GM12864 (cell line): ENCODE measurements around the gene GRIP1.

Source experiments
- DNase-seq: peaks from one replicate; pipeline ENCODE4 v3.0.0-alpha.2; 2011; ENCODE audit warnings: low read depth
- H3K4me3 ChIP-seq: 2 replicates; pipeline ENCODE4 v1.5.1; 2011; ENCODE audit warnings: mild to moderate bottlenecking, low read depth, low read length, control low read depth
- TF ChIP-seq, protein P1 (sequence below): IDR thresholded peaks from 2 replicates; pipeline ENCODE4 v1.5.1; 2011; ENCODE audit warnings: low read depth, mild to moderate bottlenecking, moderate library complexity, low read length, control low read depth, inconsistent platforms; ENCODE audit errors: missing control alignments

GRIP1 gene, protein sequence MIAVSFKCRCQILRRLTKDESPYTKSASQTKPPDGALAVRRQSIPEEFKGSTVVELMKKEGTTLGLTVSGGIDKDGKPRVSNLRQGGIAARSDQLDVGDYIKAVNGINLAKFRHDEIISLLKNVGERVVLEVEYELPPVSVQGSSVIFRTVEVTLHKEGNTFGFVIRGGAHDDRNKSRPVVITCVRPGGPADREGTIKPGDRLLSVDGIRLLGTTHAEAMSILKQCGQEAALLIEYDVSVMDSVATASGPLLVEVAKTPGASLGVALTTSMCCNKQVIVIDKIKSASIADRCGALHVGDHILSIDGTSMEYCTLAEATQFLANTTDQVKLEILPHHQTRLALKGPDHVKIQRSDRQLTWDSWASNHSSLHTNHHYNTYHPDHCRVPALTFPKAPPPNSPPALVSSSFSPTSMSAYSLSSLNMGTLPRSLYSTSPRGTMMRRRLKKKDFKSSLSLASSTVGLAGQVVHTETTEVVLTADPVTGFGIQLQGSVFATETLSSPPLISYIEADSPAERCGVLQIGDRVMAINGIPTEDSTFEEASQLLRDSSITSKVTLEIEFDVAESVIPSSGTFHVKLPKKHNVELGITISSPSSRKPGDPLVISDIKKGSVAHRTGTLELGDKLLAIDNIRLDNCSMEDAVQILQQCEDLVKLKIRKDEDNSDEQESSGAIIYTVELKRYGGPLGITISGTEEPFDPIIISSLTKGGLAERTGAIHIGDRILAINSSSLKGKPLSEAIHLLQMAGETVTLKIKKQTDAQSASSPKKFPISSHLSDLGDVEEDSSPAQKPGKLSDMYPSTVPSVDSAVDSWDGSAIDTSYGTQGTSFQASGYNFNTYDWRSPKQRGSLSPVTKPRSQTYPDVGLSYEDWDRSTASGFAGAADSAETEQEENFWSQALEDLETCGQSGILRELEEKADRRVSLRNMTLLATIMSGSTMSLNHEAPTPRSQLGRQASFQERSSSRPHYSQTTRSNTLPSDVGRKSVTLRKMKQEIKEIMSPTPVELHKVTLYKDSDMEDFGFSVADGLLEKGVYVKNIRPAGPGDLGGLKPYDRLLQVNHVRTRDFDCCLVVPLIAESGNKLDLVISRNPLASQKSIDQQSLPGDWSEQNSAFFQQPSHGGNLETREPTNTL

DNA sequence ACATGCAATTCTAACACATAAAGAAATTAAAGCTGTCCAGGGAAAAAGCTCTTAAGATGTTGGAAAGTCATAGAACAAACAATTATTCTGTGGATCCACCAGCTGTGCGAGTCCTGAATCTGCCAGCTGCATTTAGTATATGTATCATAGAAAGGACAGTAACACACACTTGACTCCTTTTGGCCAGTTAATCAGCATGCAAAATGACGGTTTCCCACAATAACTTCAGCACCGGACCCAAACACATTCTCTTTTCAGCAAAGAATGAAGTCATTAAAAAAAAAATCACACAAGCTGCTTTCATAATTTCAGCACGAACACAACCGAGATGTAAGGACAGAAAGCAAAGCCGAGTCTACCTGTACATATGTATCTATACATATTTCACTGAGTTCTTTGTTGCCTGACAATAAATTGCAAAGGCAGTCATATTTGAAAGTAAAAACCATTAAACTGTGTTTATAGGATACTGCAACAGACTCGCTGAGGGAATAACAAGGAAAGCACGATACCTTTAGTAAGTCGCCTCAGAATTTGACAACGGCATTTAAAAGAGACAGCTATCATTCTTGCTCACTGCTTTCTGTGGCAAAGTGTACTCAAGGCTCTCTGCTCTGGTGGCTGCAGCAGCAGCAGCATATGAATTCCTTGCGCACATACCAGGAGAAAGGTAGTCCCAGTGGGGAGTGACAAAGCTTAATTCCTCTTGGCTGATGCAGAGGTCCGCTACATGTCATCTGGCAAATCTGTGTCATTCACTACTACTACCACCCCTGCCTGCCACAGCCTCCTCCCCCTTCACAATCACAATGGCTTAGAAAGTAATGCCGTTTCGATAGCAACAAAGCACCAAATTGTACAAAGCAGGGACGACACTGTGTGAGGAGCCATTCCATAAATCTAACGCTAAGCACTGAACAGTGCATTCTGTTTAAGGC, at the start of gene GRIP1:
Gene GRIP1 (minus strand): TSS at position 739 of the 938 bp plus-strand sequence. CDS start 172 bp downstream, at position 567.
- TF ChIP-seq, protein P1, sequence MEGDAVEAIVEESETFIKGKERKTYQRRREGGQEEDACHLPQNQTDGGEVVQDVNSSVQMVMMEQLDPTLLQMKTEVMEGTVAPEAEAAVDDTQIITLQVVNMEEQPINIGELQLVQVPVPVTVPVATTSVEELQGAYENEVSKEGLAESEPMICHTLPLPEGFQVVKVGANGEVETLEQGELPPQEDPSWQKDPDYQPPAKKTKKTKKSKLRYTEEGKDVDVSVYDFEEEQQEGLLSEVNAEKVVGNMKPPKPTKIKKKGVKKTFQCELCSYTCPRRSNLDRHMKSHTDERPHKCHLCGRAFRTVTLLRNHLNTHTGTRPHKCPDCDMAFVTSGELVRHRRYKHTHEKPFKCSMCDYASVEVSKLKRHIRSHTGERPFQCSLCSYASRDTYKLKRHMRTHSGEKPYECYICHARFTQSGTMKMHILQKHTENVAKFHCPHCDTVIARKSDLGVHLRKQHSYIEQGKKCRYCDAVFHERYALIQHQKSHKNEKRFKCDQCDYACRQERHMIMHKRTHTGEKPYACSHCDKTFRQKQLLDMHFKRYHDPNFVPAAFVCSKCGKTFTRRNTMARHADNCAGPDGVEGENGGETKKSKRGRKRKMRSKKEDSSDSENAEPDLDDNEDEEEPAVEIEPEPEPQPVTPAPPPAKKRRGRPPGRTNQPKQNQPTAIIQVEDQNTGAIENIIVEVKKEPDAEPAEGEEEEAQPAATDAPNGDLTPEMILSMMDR, result no peak
- no peak for DNase-seq
- H3K4me3 ChIP-seq, result no peak within 1 kb of the TSS

DNA sequence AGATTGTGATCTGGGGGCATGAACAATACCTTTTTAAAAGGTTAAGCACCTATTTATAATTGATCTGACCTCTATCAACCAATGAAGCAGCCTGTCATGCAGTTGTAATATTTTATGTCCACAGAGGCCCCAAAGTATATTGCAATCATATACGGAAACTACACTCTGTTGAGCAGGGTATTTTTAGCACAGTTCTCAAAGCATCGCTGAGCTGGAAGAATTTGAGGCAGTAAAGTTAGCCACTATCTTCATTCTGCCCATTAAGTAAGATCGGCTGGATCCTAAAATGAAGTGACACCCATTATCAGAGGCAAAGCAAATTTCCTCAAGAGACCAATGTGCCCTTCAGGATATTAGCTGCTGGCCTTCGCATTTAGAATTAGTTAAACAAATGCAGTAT, 47.7 kb upstream of the GRIP1 start:
- no peak for DNase-seq
- TF ChIP-seq, protein P1, result no peak
- H3K4me3 ChIP-seq, result no peak overlapping the region

DNA sequence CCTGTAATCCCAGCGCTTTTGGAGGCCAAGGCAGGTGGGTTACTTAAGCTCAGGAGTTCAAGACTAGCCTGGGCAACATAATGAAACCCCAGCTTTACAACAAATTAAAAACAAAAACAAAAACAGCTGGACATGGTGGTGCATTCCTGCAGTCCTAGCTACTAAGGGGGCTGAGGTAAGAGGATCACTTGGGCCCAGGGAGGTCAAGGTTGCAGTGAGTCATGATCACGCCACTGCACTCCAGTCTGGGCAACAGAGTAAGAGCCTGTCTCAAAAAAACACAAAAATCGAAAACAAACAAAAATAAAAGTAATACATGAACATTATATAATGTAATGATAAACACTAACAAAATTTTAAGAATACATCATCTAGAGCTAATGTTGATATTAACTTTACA, 46.2 kb upstream of the GRIP1 start:
- H3K4me3 ChIP-seq, result no peak overlapping the region
- TF ChIP-seq, protein P1, result no peak
- no peak for DNase-seq

DNA sequence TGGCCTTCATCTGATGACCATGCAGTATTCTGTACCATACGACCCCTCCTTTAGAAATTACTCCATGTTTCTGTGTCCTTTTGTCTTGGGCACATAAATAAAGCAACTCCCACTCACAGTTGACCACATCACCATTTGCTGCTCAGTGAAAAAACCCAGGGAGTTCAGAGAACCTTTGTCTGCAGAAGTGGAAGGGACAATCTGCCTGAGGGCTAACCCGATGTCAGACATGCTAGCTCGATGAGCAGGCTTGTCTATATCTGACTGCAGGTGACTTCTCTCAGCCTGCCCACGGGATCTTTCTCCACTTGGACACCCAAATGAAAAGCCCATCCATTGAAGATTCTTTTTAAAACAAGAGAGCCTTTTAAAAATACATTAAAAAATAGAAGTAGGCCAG, 45.7 kb upstream of the GRIP1 start:
- no peak overlapping the region for H3K4me3 ChIP-seq
- DNase-seq, result no peak

DNA sequence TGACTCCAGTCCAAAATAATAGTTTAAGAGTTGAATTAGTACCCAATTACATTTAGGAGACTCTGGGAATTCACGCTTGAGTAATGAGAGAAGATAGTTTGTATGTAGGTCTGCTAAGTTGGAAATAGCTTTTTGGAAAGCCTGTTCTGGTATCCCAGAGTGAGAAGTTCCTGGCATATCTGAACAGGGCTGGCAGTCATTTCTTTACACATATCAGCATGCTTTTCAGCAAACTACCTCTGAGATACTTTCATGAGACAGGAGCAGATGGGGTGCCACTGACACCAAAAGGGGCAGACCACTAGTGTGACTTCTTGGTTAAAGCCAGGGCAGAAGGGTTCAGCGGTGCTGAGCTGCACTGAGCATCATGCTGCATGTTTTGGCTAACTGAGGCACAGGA, 45.1 kb upstream of the GRIP1 start:
- no peak overlapping the region for H3K4me3 ChIP-seq
- DNase-seq, result no peak
- TF ChIP-seq, protein P1, result no peak

More for the DNA sequence above, 45.7 kb upstream of the GRIP1 start:
- TF ChIP-seq, protein P1, result no peak

DNA sequence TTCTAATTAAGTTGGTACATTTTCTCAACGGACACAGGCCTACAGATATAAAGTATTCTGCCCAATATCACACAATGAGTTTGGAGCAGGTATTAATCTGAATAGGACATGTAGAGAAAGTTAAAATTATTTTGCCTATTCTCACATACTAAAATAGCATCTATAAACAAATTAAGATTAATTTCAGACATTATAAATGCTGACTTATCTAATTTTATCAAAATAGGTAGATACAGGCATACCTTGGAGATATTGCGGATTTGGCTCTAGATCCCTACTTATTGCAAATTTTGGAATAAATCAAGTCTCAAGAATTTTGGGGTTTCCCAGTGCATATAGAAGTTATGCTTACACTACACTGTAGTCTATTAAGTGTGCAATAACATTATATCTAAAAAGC, 41.0 kb upstream of the GRIP1 start:
- no peak for DNase-seq
- TF ChIP-seq, protein P1, result no peak
- no peak overlapping the region for H3K4me3 ChIP-seq
